Tibial artery (tissue), 4 donors: ENCODE results near the gene SEMA4C.

Experiments used
- DNase-seq, 2 donors: peaks; one replicate each; pipeline ENCODE4 v3.0.0-alpha.2; 2019
- H3K27ac ChIP-seq, 2 donors: fragments of 200-600 bp; sonication (generic) in 1 of 2; 1 replicate in 1 of 2; 2 replicates in 1 of 2; pipeline ENCODE4 v1.5.1; 2018 to 2019; ENCODE audit warnings: mild to moderate bottlenecking in 1 of 2
- H3K27me3 ChIP-seq, 2 donors: fragments of 200-600 bp; sonication (generic) in 1 of 2; one replicate each; pipeline versions ENCODE4 v1.5.1 to v1.6.0; 2016 to 2019
- H3K36me3 ChIP-seq, 3 donors: fragments of 200-600 bp; sonication (generic) in 2 of 3; one replicate each; pipeline ENCODE4 v1.5.1; 2016 to 2019; ENCODE audit warnings: mild to moderate bottlenecking in 2 of 3
- H3K4me1 ChIP-seq, 4 donors: fragments of 200-600 bp; sonication (generic) in 2 of 4; 1 replicate in 3 of 4; 2 replicates in 1 of 4; pipeline ENCODE4 v1.5.1; 2016 to 2019
- H3K4me3 ChIP-seq, 2 donors: fragments of 200-600 bp; sonication (generic) in 1 of 2; 1 replicate in 1 of 2; 2 replicates in 1 of 2; pipeline ENCODE4 v1.5.1; 2018 to 2019; ENCODE audit warnings: mild to moderate bottlenecking in 2 of 2
- H3K9me3 ChIP-seq, 3 donors: fragments of 200-600 bp; sonication (generic) in 1 of 3; one replicate each; pipeline ENCODE4 v1.5.1; 2016 to 2019
- intact Hi-C: fragments of 100-400 bp; cut with DNase I; formaldehyde crosslinking; loops from one replicate; pipeline ENCODE4 v1.15.0; 2023; ENCODE audit warnings: low total_unique reads
- TF ChIP-seq, protein P1 (sequence below), 2 experiments: fragments of 200-600 bp in 1 of 2; fragments of 450-650 bp in 1 of 2; IDR thresholded peaks; one replicate each; pipeline ENCODE4 v1.5.1; 2017 to 2019; ENCODE audit warnings: antibody characterized with exemption in 2 of 2, mild to moderate bottlenecking in 1 of 2, moderate library complexity in 1 of 2

Gene SEMA4C

DNA sequence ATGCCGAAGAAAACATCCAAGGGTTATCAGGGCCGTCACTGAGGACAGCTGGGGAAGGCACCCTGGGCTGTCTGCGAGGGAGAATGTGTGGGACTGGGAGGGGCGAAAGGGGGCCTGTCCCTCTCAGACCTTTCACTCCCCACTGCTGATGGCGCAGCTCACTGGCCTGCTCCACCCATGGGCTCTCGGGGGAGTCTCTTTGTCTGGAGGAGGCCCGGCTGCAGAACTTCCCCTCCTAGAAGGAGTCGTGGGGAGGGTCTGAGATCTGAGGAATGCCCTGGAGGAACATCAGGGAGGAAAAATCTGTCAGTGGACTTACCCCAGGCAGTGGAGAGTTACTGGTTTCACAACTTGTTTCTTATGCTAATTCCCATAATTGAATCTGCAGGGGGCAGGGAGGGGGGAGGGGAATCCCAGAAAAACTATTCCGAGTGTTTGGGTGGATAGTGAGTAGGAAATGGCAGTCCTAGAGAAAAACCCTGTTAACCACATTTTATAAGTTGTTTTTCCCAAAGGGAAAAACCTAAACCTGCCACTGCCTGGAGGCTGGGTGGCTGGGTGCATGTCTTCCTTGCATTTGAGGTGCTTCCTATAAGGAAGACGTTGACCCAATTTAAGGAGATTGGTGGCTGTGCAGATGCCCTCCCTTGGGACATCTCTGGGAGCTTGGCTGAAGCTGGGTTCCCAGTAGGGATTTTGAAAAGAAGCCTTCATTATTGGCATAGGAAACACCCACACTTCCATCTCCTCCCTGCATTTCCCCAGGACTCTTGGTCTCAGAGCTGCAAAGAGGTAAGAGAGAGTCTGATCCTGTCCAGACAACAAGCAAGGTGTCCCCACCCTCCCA lies 11.7 kb upstream of the SEMA4C start:
- DNase-seq: no peak
- H3K36me3 ChIP-seq: no peaks in the 10 kb centered on the region
- intact Hi-C loops: no loop called here
- no peaks in the 10 kb centered on the region for H3K27me3 ChIP-seq
- peaks cover 0 to 7% (median 0%) of the 10 kb centered on the region in 4 donors for H3K4me1 ChIP-seq
- no peaks in the 10 kb centered on the region for H3K9me3 ChIP-seq
- H3K27ac ChIP-seq: no peak overlapping the region
- H3K4me3 ChIP-seq: no peak overlapping the region
- TF ChIP-seq, protein P1, sequence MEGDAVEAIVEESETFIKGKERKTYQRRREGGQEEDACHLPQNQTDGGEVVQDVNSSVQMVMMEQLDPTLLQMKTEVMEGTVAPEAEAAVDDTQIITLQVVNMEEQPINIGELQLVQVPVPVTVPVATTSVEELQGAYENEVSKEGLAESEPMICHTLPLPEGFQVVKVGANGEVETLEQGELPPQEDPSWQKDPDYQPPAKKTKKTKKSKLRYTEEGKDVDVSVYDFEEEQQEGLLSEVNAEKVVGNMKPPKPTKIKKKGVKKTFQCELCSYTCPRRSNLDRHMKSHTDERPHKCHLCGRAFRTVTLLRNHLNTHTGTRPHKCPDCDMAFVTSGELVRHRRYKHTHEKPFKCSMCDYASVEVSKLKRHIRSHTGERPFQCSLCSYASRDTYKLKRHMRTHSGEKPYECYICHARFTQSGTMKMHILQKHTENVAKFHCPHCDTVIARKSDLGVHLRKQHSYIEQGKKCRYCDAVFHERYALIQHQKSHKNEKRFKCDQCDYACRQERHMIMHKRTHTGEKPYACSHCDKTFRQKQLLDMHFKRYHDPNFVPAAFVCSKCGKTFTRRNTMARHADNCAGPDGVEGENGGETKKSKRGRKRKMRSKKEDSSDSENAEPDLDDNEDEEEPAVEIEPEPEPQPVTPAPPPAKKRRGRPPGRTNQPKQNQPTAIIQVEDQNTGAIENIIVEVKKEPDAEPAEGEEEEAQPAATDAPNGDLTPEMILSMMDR (IDR thresholded peaks at IDR 0.05): no peak

DNA sequence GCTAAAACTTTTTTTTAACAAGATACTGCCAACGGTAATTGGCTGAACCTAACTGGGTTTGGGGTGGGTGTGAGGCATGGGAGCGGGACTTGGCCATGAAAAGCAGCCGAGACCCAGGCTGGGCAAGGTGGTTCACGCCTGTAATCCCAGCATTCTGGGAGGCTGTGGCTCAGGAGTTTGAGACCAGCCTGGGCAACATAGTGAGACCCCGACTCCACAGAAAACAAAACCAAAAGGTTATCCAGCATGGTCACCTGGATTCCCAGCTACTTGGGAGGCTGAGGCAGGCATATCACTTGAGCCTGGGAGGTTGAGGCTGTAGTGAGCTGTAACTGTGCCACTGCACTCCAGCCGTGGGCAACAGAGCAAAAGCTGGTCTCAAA lies 11.0 kb upstream of the SEMA4C start:
- DNase-seq: no peak
- no peaks in the 10 kb centered on the region for H3K36me3 ChIP-seq
- TF ChIP-seq, protein P1 (IDR thresholded peaks at IDR 0.05): no peak
- intact Hi-C loops: no loop called here
- no peaks in the 10 kb centered on the region for H3K4me1 ChIP-seq
- no peaks in the 10 kb centered on the region for H3K27me3 ChIP-seq
- H3K9me3 ChIP-seq: no peaks in the 10 kb centered on the region
- H3K27ac ChIP-seq: no peak overlapping the region
- no peak overlapping the region for H3K4me3 ChIP-seq

DNA sequence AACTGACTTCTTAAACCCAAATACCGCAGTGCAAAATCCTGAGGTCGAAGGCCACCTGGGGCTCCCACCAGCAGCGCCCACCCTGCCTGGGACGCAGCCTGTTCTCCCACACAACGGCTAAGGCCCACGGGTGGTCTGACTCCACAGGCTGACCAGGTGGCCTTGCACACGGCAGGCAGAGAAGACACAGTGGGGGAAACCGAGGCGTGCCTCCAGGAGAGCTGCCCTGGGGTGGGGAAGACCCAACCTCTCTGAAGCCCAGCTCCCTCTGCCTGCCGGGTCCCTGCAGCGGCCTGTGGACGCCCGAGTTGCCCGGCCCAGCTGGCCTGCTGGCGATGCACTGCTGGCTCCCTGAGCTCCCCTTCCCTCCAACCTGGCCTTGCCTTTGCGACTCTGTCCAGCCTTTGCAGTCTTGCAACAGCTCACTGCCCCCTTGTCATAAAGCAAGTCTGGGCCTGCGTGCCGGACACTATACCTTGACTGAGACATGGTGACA lies 9.7 kb upstream of the SEMA4C start:
- Histone ChIP-seq H3K4me3 (no peak overlapping the region), H3K27ac (no peak overlapping the region), H3K4me1 (peaks cover 0 to 2% (median 0%) of the 10 kb centered on the region in 4 donors), H3K9me3 (no peaks in the 10 kb centered on the region), H3K27me3 (no peaks in the 10 kb centered on the region), H3K36me3 (no peaks in the 10 kb centered on the region)
- intact Hi-C loops: no loop called here
- TF ChIP-seq, protein P1 (IDR thresholded peaks at IDR 0.05): no peak
- no peak for DNase-seq

DNA sequence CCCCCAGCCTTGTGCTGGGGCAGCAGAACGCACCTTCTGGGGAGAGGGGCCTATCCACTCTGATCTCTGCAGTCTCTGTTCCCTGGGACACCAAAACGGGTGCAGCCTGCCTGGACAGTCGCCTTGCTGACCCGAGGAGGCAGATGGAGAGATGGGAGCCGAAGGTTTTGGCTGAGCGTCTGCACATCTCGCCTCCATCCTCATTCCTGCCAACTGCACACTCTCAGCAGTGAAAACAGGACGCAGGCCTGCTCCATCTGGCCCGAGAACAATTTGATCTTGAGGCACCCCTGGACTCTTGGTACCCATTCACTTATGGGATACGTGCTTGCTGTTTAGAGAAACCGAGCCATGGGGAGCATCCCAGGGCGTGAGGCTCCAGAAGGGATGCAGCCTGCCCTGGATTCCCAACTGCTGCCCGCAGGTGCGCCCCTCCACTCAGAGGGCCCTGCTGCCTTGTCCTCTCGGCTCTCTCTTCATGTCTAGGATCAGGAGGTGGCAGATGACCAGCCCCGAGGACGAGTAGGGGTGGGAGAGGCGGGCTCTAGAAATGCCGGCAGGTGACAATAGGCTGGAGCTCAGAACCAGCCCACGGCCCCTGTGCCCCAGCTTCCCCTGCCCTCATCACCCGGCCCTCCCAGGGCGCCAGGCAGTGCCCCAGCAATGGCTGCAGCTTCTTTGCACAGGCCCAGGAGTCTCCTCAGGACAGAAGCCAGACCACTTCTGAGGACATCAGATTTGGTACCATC lies 9.1 kb upstream of the SEMA4C start:
- intact Hi-C loops: no loop called here
- H3K4me1 ChIP-seq: peaks cover 0 to 8% (median 3%) of the 10 kb centered on the region in 4 donors
- TF ChIP-seq, protein P1 (IDR thresholded peaks at IDR 0.05): no peak
- no peak for DNase-seq
- H3K27me3 ChIP-seq: no peaks in the 10 kb centered on the region
- H3K4me3 ChIP-seq: no peak overlapping the region
- H3K27ac ChIP-seq: no peak overlapping the region
- H3K36me3 ChIP-seq: no peaks in the 10 kb centered on the region
- H3K9me3 ChIP-seq: no peaks in the 10 kb centered on the region

DNA sequence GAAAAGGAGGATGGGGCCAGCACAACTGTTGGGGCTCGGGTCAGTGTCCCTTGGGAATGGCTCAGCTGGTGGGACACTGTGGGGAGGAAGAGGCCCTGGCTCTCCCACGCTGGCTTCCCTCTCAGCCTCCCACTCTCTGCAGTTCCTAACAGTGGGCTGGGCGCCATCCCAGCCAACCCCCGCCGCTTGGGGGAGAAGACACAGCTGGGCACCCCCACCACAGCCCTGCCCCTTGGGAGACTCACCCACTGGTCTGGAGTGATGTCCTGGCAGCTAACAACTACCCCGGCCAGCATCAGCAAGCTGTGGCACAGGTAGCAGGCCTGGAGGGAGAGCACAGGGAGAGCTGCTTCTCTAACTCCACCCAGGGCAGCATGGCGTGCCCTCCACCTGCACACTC lies 8.3 kb upstream of the SEMA4C start:
- peaks cover 0 to 16% (median 9%) of the 10 kb centered on the region in 4 donors for H3K4me1 ChIP-seq
- no peaks in the 10 kb centered on the region for H3K27me3 ChIP-seq
- DNase-seq: no peak
- no peaks in the 10 kb centered on the region for H3K36me3 ChIP-seq
- no peak overlapping the region for H3K27ac ChIP-seq
- no peak overlapping the region for H3K4me3 ChIP-seq
- intact Hi-C loops: no loop called here
- TF ChIP-seq, protein P1 (IDR thresholded peaks at IDR 0.05): no peak
- H3K9me3 ChIP-seq: no peaks in the 10 kb centered on the region
